SK-N-SH treated with all-trans-retinoic acid at 6 μM for 48 hours (cell line): ENCODE results near the gene SLC1A7.

Experiments
- CSRNP3 ChIP-seq: fragments of 250-450 bp; sonication (Bioruptor Pico); IDR thresholded peaks from 2 replicates; pipeline ENCODE4 v1.5.1; 2021; ENCODE audit warnings: mild to moderate bottlenecking, moderate library complexity
- ISL1 ChIP-seq: fragments of 250-450 bp; sonication (Bioruptor Pico); IDR thresholded peaks from 2 replicates; pipeline ENCODE4 v2.1.2; 2022; ENCODE audit warnings: mild to moderate bottlenecking, moderate library complexity
- RARB ChIP-seq: fragments of 250-450 bp; sonication (Bioruptor Pico); IDR thresholded peaks from 2 replicates; pipeline ENCODE4 v1.8.0; 2021; ENCODE audit warnings: mild to moderate bottlenecking, moderate library complexity
- SNAI2 ChIP-seq: fragments of 250-450 bp; sonication (Bioruptor Pico); IDR thresholded peaks from 2 replicates; pipeline ENCODE4 v1.5.0; 2020; ENCODE audit warnings: mild to moderate bottlenecking, moderate library complexity
- ZNF8 ChIP-seq: fragments of 450-650 bp; formaldehyde crosslinking; IDR thresholded peaks from 2 replicates; pipeline ENCODE4 v1.5.0; 2020; ENCODE audit warnings: mild to moderate bottlenecking, moderate library complexity
- TF ChIP-seq, protein P1 (sequence below): fragments of 250-450 bp; sonication (Bioruptor Pico); IDR thresholded peaks from 2 replicates; pipeline ENCODE4 v1.5.1; 2020; ENCODE audit warnings: low read depth, mild to moderate bottlenecking, moderate library complexity
- TF ChIP-seq, protein P2 (sequence below): fragments of 250-450 bp; sonication (Bioruptor Pico); IDR thresholded peaks from 2 replicates; pipeline ENCODE4 v1.8.0; 2020; ENCODE audit warnings: mild to moderate bottlenecking, moderate library complexity, borderline replicate concordance

DNA sequence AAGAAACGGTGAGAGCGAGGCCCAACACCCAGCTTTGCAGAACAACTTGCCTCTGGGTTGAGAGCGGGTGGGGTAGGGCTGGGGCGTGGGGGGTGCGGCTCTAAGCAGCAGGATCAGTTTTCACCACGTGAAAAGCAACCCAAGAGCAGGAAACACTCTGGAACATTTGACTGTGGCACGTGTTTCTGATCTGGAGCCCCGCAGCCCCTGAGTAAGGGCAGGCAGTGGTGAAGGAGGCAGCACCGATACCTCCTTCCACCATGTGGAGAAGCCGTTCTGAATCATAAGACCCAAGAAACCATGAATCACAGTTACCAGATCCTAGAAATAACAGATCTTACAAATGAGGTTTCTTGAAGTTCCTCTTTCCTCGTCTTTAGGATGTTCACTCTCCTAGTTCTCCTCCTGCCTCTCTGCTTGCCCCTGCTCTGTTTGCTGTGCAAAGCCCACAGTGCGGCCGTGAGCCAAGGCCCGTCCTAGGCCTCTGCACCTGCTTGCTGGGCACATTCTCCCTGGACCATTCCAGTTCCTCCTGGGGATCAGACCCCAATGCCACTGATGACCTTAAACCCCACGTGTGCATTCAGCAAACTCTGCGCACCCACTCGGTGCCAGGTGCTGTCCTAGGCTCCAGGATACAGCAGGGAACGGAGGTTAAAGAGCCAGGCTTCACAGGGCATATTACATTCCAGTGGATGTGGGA, 31.9 kb downstream of the SLC1A7 start:
- TF ChIP-seq, protein P1, sequence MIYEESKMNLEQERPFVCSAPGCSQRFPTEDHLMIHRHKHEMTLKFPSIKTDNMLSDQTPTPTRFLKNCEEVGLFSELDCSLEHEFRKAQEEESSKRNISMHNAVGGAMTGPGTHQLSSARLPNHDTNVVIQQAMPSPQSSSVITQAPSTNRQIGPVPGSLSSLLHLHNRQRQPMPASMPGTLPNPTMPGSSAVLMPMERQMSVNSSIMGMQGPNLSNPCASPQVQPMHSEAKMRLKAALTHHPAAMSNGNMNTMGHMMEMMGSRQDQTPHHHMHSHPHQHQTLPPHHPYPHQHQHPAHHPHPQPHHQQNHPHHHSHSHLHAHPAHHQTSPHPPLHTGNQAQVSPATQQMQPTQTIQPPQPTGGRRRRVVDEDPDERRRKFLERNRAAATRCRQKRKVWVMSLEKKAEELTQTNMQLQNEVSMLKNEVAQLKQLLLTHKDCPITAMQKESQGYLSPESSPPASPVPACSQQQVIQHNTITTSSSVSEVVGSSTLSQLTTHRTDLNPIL (CRISPR knock-in tag) = no peak
- no peak for TF ChIP-seq CSRNP3 (CRISPR knock-in tag)
- TF ChIP-seq, protein P2, sequence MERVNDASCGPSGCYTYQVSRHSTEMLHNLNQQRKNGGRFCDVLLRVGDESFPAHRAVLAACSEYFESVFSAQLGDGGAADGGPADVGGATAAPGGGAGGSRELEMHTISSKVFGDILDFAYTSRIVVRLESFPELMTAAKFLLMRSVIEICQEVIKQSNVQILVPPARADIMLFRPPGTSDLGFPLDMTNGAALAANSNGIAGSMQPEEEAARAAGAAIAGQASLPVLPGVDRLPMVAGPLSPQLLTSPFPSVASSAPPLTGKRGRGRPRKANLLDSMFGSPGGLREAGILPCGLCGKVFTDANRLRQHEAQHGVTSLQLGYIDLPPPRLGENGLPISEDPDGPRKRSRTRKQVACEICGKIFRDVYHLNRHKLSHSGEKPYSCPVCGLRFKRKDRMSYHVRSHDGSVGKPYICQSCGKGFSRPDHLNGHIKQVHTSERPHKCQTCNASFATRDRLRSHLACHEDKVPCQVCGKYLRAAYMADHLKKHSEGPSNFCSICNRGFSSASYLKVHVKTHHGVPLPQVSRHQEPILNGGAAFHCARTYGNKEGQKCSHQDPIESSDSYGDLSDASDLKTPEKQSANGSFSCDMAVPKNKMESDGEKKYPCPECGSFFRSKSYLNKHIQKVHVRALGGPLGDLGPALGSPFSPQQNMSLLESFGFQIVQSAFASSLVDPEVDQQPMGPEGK (CRISPR knock-in tag) = no peak
- TF ChIP-seq ISL1 (CRISPR knock-in tag) = no peak
- TF ChIP-seq SNAI2 (CRISPR knock-in tag) = no peak
- no peak for TF ChIP-seq RARB
- no peak for TF ChIP-seq ZNF8 (CRISPR knock-in tag)
